Measurements from ENCODE around the gene TSC1.

DNA sequence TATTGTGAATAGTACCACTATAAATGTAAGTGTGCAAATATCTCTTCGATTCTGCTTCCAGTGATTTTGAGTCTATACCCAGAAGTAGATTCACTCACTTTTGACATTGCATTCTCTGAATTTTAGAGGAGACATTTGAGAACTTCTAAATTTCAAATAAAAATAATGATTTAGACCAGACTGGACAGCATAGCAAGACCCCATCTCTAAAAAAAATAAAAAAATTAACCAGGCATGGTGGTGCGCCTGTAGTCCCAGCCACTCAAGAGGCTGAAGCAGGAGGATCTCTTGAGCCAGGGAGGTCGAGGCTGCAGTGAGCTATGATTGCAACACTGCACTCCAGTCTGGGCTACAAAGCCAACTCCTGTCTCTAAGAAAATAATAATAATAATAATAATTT is 32.2 kb upstream of the TSC1 start:
- TF ChIP-seq, protein P1, sequence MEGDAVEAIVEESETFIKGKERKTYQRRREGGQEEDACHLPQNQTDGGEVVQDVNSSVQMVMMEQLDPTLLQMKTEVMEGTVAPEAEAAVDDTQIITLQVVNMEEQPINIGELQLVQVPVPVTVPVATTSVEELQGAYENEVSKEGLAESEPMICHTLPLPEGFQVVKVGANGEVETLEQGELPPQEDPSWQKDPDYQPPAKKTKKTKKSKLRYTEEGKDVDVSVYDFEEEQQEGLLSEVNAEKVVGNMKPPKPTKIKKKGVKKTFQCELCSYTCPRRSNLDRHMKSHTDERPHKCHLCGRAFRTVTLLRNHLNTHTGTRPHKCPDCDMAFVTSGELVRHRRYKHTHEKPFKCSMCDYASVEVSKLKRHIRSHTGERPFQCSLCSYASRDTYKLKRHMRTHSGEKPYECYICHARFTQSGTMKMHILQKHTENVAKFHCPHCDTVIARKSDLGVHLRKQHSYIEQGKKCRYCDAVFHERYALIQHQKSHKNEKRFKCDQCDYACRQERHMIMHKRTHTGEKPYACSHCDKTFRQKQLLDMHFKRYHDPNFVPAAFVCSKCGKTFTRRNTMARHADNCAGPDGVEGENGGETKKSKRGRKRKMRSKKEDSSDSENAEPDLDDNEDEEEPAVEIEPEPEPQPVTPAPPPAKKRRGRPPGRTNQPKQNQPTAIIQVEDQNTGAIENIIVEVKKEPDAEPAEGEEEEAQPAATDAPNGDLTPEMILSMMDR (IDR thresholded peaks at IDR 0.05) = no peak
- TF ChIP-seq RFX5 (IDR thresholded peaks at IDR 0.05) (no peak), NFE2L2 (conservative IDR thresholded peaks at IDR 0.05; ENCODE audit: low read length) (no peak), TFCP2L1 (CRISPR knock-in tag; IDR thresholded peaks at IDR 0.05) (no peak), POLR2A (IDR thresholded peaks at IDR 0.05; ENCODE audit: low read length) (no peak), ELK1 (IDR thresholded peaks at IDR 0.05; ENCODE audit: low read depth, low read length) (no peak), CHD2 (IDR thresholded peaks at IDR 0.05; ENCODE audit: low read length, partially characterized antibody) (no peak)
